GM12878 (cell line): ENCODE measurements around the gene ABCC1. TPM values are rescaled to one million over a fixed set of nuclear protein-coding genes. Genes with fewer than 3 reads are reported as not detected.

Source experiments
- ATAC-seq: fragments of 200-7000 bp; cut with Tn5 transposase; 3 replicates; pipeline ENCODE4 v1.9.1; 2020; ENCODE audit warnings: mild to moderate bottlenecking, moderate library complexity
- BruUV-seq: library from RNA; stranded (reverse); fragments of 400-500 nt; replicated peaks from 2 replicates; lab custom pipeline; 2021; lab: Mats Ljungman, UMichigan
- CTCF ChIA-PET: fragments of 300-600 bp; sonication (Branson Sonifier 250); formaldehyde crosslinking; extraction: SDS; loops from one replicate; lab custom pipeline; 2021; ENCODE audit warnings: inconsistent platforms; lab: Yijun Ruan, JAX
- POLR2A ChIA-PET: fragments of 350-600 bp; formaldehyde crosslinking; extraction: SDS; loops from one replicate; lab custom pipeline; 2021; ENCODE audit warnings: inconsistent platforms; lab: Charles Lee
- RAD21 ChIA-PET: fragments of 300-600 bp; sonication (Branson Sonifier 250); formaldehyde crosslinking; loops from one replicate; lab custom pipeline; 2023; ENCODE audit warnings: antibody characterized with exemption; ENCODE audit not compliant: unreplicated experiment; lab: Charles Lee
- SMC1A ChIA-PET: fragments of 300-600 bp; sonication (Branson Sonifier 250); formaldehyde crosslinking; loops from one replicate; lab custom pipeline; 2023; ENCODE audit not compliant: unreplicated experiment, uncharacterized antibody; lab: Charles Lee
- DNase-seq: peaks from one replicate; pipeline ENCODE4 v3.0.0-alpha.2; 2011; ENCODE audit warnings: low read depth, low spot score
- FAIRE-seq: peaks from 3 replicates; lab custom pipeline; 2011; peaks lifted over from hg19 to GRCh38; lab: Jason Lieb, UNC
- H2AFZ ChIP-seq: 2 replicates; pipeline ENCODE4 v1.6.0; 2011; ENCODE audit warnings: low read depth, low read length, control low read depth; ENCODE audit not compliant: control insufficient read depth
- H3K27ac ChIP-seq: 2 replicates; pipeline ENCODE4 v1.5.1; 2011; ENCODE audit warnings: control low read depth; ENCODE audit not compliant: control insufficient read depth, insufficient read depth
- H3K27me3 ChIP-seq, 2 experiments: replicated peaks in 1 of 2; 2 replicates each; pipeline versions ENCODE4 v1.6.0 to v1.6.1; 2011; ENCODE audit warnings: low read length in 1 of 2; ENCODE audit not compliant: control insufficient read depth in 2 of 2, insufficient read depth in 2 of 2
- H3K36me3 ChIP-seq, 2 experiments: 2 replicates each; pipeline ENCODE4 v1.5.1; 2011; ENCODE audit warnings: low read length in 1 of 2; ENCODE audit not compliant: control insufficient read depth in 2 of 2, insufficient read depth in 2 of 2
- H3K4me1 ChIP-seq: 2 replicates; pipeline ENCODE4 v1.6.1; 2011; ENCODE audit warnings: mild to moderate bottlenecking, low read length, moderate library complexity, mixed read lengths; ENCODE audit not compliant: control insufficient read depth, insufficient read depth
- H3K4me2 ChIP-seq: 2 replicates; pipeline ENCODE4 v1.6.0; 2011; ENCODE audit warnings: control low read depth; ENCODE audit not compliant: control insufficient read depth, insufficient read depth
- H3K4me3 ChIP-seq: fragments of 200-600 bp; sonication (generic); 2 replicates; pipeline ENCODE4 v1.5.1; 2016
- H3K79me2 ChIP-seq: 2 replicates; pipeline ENCODE4 v1.6.0; 2011; ENCODE audit warnings: low read length; ENCODE audit not compliant: control insufficient read depth, insufficient read depth
- H3K9ac ChIP-seq: 2 replicates; pipeline ENCODE4 v1.8.0; 2011; ENCODE audit warnings: low read length, control low read depth, mixed read lengths; ENCODE audit not compliant: control insufficient read depth, insufficient read depth
- H3K9me3 ChIP-seq: replicated peaks from 3 replicates; pipeline ENCODE4 v1.5.1; 2011; ENCODE audit warnings: mild to moderate bottlenecking, low read length; ENCODE audit not compliant: control insufficient read depth, insufficient read depth
- H4K20me1 ChIP-seq: 2 replicates; pipeline ENCODE4 v1.6.0; 2011; ENCODE audit not compliant: control insufficient read depth, insufficient read depth
- ASH2L ChIP-seq: fragments of 300-600, 200-600 bp; sonication (generic); IDR thresholded peaks from 2 replicates; pipeline ENCODE4 v1.6.1; 2017; ENCODE audit warnings: low read depth, mild to moderate bottlenecking, borderline replicate concordance
- BCL11A ChIP-seq: IDR thresholded peaks from 2 replicates; pipeline ENCODE4 v1.6.1; 2011; ENCODE audit warnings: low read depth, low read length
- EED ChIP-seq: sonication (generic); IDR thresholded peaks from 2 replicates; pipeline ENCODE4 v1.6.1; 2016; ENCODE audit warnings: antibody characterized with exemption, low read depth
- GABPA ChIP-seq: IDR thresholded peaks from 2 replicates; pipeline ENCODE4 v1.6.1; 2014; ENCODE audit warnings: antibody characterized with exemption, low read depth, mild to moderate bottlenecking, inconsistent platforms
- JUNB ChIP-seq: IDR thresholded peaks from 2 replicates; pipeline ENCODE4 v1.6.1; 2016; ENCODE audit warnings: antibody characterized with exemption, mild to moderate bottlenecking
- KAT2A ChIP-seq: conservative IDR thresholded peaks from 2 replicates; pipeline ENCODE4 v1.6.1; 2011; ENCODE audit warnings: low read depth, low read length; ENCODE audit not compliant: control insufficient read depth
- NRF1 ChIP-seq: conservative IDR thresholded peaks from 2 replicates; pipeline ENCODE4 v1.6.1; 2011; ENCODE audit warnings: mild to moderate bottlenecking, low read depth, low read length, improper control_type of control experiment
- SREBF1 ChIP-seq: IDR thresholded peaks from 2 replicates; pipeline ENCODE4 v1.6.1; 2012; ENCODE audit warnings: mild to moderate bottlenecking, low read length
- SREBF2 ChIP-seq: IDR thresholded peaks from 2 replicates; pipeline ENCODE4 v1.6.1; 2012; ENCODE audit warnings: mild to moderate bottlenecking, low read length
- SRF ChIP-seq, 2 experiments: IDR thresholded peaks; 2 replicates each; pipeline ENCODE4 v1.6.1; 2011; ENCODE audit warnings: low read depth in 2 of 2, low read length in 2 of 2, mild to moderate bottlenecking in 1 of 2, moderate library complexity in 1 of 2
- TARDBP ChIP-seq: IDR thresholded peaks from 2 replicates; pipeline ENCODE4 v1.6.1; 2016; ENCODE audit warnings: borderline replicate concordance
- WGBS: methylation state at CpG from one replicate; pipeline ENCODE4 v1.1.6; 2016; ENCODE audit warnings: low lambda C conversion rate; ENCODE audit not compliant: insufficient replicate concordance, insufficient coverage; ENCODE audit errors: missing lambda C conversion rate; 5-methylcytosine and 5-hydroxymethylcytosine counted together
- in situ Hi-C: fragments of 300-500 bp; cut with MboI; formaldehyde crosslinking; loops from 9 replicates; pipeline ENCODE4 v1.14.3; 2018; ENCODE audit warnings: mixed read lengths
- intact Hi-C: fragments of 100-400 bp; cut with micrococcal nuclease; formaldehyde crosslinking; loops from one replicate; pipeline ENCODE4 v1.14.2; 2022; ENCODE audit not compliant: unreplicated experiment
- polyA plus RNA-seq, 11 experiments: library from polyadenylated mRNA; depleted of rRNA in 4 of 11; unstranded in 6 of 11; stranded (reverse) in 5 of 11; fragments of >200 nt; fragmentation: Nextera tagmentation in 4 of 11; fragmentation: Illumina TruSeq in 1 of 11; extraction: Ambion mirVana in 4 of 11; extraction: Trizol in 1 of 11; gene quantifications; 1 replicate in 1 of 11; 2 replicates in 10 of 11; pipeline versions ENCODE4 v1.2.1 to v1.2.3, GENCODE V29; 2011 to 2016; ENCODE audit warnings: inconsistent platforms in 2 of 11, missing spikeins in 2 of 11, low read depth in 1 of 11
- total RNA-seq, 4 experiments: library from RNA; depleted of rRNA in 3 of 4; stranded (reverse); fragments of >200 nt in 3 of 4; fragmentation: Illumina TruSeq in 1 of 4; extraction: Trizol in 1 of 4; gene quantifications; 2 replicates each; pipeline versions ENCODE4 v1.2.1 to v1.2.3, GENCODE V29; 2013 to 2021
- TF ChIP-seq, protein P1 (sequence below): fragments of 450-650 bp; IDR thresholded peaks from 2 replicates; pipeline ENCODE4 v1.6.1; 2014; ENCODE audit warnings: mild to moderate bottlenecking
- TF ChIP-seq, protein P2 (sequence below): IDR thresholded peaks from 2 replicates; pipeline ENCODE4 v1.6.1; 2011; ENCODE audit warnings: borderline replicate concordance, low read depth, mild to moderate bottlenecking, moderate library complexity, mixed read lengths, low read length; ENCODE audit not compliant: insufficient read depth; ENCODE audit errors: extremely low read length
- TF ChIP-seq, protein P3 (sequence below): IDR thresholded peaks from 2 replicates; pipeline ENCODE4 v1.6.1; 2012; ENCODE audit warnings: low read depth, low read length, improper control_type of control experiment
- TF ChIP-seq, protein P4 (sequence below): IDR thresholded peaks from 2 replicates; pipeline ENCODE4 v1.6.1; 2011; ENCODE audit warnings: mild to moderate bottlenecking, low read depth, low read length, moderate library complexity; ENCODE audit not compliant: insufficient replicate concordance

ABCC1 gene
- total and polyA plus RNA-seq, 10 of the 15 experiments (the other 5 are each of a cell fraction or from before 2014, with no cell fraction given): 3.2 to 44.6 (median 14.5) TPM

- TF ChIP-seq, protein P1, sequence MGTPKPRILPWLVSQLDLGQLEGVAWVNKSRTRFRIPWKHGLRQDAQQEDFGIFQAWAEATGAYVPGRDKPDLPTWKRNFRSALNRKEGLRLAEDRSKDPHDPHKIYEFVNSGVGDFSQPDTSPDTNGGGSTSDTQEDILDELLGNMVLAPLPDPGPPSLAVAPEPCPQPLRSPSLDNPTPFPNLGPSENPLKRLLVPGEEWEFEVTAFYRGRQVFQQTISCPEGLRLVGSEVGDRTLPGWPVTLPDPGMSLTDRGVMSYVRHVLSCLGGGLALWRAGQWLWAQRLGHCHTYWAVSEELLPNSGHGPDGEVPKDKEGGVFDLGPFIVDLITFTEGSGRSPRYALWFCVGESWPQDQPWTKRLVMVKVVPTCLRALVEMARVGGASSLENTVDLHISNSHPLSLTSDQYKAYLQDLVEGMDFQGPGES: no peak
- TF ChIP-seq TARDBP (no peak), ASH2L (no peak), SREBF1 (no peak), KAT2A (no peak), SRF (IDR thresholded peaks at IDR 0.05; ENCODE audit: low read depth in 2 of 2, low read length in 2 of 2) (no peak), SREBF2 (no peak), BCL11A (no peak)
- TF ChIP-seq, all 136 proteins: peak for 0
Measured at GRCh38 chr16:16052916-16053315, 103.5 kb downstream of the ABCC1 start (continued).

DNA sequence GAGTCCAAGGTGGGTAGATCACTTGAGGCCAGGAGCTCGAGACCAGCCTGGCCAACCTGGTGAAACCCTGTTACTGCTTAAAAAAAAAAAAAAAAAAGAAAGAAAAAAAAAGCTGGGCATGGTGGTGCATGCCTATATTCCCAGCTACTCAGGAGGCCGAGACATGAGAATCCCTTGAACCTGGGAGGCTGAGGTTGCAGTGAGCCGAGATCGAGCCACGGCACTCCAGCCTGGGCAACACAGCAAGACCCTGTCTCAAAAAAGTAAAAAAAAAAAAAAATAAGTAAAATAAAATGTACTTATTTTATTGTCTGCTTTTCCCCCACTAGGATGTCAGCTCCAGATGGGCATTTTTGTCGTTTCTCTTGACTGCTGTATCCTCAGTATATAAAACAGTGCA, 107.7 kb downstream of the ABCC1 start:
- no peak for FAIRE-seq
- 97% methylated on average over 5 of the region's 6 CpGs for WGBS
- H2AFZ ChIP-seq: no peak overlapping the region
- no peak overlapping the region for H3K4me2 ChIP-seq
- DNase-seq: no peak
- no peak overlapping the region for H3K9ac ChIP-seq
- H3K27ac ChIP-seq: no peak overlapping the region
- H3K27me3 ChIP-seq: no peaks in the 10 kb centered on the region
- H4K20me1 ChIP-seq: no peaks in the 10 kb centered on the region
- H3K4me1 ChIP-seq: peaks cover 3% of the 10 kb centered on the region; the same call in 1 of the 2 replicates
- ChIA-PET SMC1A (no interaction called here), CTCF (no interaction called here), POLR2A (interaction anchor here (0.6 kb wide), 1 partner anchor 250 kb away, joined by 4 read pairs; no protein-coding TSS in a partner anchor), RAD21 (no interaction called here)
- H3K79me2 ChIP-seq: no peaks in the 10 kb centered on the region
- intact Hi-C loops (no loop called here), in situ Hi-C loops (no loop called here)
- BruUV-seq: no TSS peak
- peaks cover 17 to 27% of the 10 kb centered on the region in 2 experiments for H3K36me3 ChIP-seq
- H3K9me3 ChIP-seq: no peaks in the 10 kb centered on the region
- TF ChIP-seq GABPA (no peak), NRF1 (no peak), JUNB (no peak), EED (no peak)
- TF ChIP-seq, protein P2, sequence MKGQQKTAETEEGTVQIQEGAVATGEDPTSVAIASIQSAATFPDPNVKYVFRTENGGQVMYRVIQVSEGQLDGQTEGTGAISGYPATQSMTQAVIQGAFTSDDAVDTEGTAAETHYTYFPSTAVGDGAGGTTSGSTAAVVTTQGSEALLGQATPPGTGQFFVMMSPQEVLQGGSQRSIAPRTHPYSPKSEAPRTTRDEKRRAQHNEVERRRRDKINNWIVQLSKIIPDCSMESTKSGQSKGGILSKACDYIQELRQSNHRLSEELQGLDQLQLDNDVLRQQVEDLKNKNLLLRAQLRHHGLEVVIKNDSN: no peak
- TF ChIP-seq, protein P1: no peak
- TF ChIP-seq, protein P3, sequence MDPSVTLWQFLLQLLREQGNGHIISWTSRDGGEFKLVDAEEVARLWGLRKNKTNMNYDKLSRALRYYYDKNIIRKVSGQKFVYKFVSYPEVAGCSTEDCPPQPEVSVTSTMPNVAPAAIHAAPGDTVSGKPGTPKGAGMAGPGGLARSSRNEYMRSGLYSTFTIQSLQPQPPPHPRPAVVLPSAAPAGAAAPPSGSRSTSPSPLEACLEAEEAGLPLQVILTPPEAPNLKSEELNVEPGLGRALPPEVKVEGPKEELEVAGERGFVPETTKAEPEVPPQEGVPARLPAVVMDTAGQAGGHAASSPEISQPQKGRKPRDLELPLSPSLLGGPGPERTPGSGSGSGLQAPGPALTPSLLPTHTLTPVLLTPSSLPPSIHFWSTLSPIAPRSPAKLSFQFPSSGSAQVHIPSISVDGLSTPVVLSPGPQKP: no peak
- TF ChIP-seq, protein P4, sequence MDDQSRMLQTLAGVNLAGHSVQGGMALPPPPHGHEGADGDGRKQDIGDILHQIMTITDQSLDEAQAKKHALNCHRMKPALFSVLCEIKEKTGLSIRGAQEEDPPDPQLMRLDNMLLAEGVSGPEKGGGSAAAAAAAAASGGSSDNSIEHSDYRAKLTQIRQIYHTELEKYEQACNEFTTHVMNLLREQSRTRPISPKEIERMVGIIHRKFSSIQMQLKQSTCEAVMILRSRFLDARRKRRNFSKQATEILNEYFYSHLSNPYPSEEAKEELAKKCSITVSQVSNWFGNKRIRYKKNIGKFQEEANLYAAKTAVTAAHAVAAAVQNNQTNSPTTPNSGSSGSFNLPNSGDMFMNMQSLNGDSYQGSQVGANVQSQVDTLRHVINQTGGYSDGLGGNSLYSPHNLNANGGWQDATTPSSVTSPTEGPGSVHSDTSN: no peak
- H3K4me3 ChIP-seq: no peak overlapping the region
- no peak for ATAC-seq
